Measurements from ENCODE around the gene CYP4B1.

CYP4B1 gene

DNA sequence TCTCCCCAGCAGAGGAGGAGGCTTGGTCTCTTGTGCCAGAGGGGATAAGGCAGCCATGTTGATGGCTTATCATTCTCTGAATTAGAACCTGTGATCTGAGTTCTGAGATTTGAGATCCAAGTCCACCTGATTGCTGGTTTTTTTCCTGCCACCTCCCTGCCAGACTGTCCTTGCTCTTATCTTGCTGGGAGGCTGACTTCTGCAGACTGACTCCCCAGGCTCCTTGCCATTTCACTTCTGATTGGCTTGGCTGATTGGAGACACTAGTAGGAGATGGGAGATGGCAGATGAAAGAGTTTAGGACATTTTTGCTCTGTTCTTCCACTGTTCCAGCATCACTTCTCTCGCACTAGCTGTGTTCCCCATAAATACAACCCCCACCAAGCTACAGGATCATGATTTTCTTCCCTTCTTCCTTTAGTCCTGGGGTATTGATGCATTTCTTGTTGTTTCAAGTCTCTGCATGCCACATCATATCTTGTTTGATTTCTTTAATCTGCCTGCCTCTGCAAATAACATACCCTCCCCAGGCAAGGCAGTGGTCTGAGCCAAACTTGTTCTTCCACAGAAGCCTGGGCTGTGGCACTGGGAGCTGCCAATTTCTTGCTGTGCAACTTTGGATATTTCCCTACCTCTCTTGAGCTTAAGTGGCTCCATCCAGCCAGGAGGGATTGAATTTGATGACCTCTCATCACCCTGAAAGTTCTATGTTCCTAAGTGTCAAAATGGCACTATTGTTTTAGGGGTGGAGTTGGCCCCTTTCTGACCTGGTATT lies 963 bp upstream of the CYP4B1 start:
- no peak for DNase-seq

DNA sequence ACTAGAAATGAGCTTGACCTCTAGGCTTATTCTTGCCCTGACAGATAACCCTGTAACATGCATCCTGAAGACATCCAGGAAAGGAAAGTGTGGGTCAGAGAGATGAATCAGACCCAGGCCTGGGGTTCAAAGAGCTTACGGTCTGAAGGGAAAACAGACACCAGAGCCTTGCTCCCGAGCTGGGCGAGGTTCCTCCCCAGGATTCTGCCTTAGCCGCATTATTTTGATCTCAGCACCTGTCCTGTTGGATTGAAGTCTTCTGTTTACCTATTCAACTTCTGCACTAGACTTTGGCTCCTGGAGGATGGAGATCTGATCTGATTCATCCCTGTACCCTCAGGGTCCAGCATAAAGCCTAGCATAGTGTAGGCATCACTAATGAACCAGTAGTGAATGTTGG lies 1.9 kb downstream of the CYP4B1 start:
- DNase-seq: no peak

DNA sequence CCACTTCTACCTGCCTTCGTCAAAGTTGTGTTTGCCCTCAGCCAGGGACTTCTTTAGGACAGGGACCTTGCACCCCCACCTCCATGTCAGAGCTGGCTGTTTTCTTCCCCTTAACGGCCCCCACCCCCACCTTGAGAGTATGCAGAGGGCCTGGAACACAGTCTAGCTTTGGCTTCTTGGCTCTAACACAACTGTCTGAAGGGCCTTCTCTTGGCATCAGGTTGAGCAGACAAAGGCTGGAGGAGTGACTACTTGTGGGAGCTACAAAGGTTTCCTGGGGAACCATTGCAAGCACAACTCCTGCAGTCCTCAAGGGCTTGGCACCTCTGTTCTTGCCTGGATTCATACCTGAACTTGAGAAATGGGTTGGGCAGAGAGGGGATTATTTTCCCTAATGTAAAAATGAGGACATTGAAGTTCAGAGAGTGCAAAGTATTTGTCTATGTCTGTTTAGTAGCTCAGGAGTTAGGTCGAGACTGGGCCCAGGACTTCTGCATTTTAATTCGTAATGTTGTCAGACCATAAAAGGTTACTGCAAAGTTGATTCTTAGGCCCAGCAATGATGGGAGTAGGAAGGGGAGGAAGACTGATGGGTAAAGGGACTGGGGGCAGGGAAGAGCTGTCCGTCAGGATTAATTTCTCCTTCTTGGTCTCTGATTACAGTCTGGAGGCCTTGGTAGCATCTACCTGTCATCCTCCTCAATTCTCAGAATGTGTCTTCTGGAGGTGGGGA lies 2.6 kb downstream of the CYP4B1 start:
- no peak for DNase-seq

DNA sequence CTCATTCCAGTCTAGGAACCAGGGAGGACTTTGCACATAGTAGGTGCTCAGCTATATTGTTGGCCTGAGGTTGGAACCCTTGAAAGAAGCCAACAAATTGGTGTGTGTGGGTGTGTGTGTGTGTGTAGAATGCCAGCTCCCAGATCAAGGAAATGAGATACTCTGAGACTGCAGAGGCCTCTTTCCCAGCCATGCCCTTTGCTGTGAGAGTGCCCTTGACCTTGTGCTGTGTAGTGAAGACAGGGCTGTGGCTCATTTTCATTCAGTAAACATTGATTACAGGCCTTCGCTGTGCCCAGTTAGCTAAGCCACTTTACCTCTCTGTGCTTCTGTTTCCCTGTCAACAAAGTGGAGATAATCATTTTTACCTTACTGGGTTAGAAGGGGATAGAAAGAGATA lies 3.2 kb downstream of the CYP4B1 start:
- no peak for DNase-seq

GRCh38 chr1:46802901-46803574 lies 4.2 kb downstream of the CYP4B1 start:
- DNase-seq: no peak

GRCh38 chr1:46804027-46804889 lies 5.4 kb downstream of the CYP4B1 start:
- DNase-seq: no peak

DNA sequence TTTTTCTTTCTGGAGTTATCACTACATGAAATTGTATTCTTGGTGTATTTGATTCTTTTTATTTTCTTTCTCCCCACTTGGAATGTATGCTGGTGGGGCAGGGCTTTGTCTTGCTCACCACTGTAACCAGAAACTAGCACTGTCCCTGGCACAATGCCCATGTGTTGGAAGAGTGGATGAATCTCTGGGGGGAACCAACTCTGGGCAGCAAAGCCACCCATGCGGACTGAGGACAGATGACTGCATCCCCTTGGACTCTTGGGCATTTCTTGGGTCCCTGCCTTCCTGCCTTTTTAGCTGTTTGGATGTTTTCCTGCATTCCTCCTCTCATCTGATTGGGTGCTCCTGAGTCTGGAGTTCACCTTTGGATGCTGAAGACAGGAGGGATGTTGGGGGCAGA lies 6.1 kb downstream of the CYP4B1 start:
- DNase-seq: no peak

DNA sequence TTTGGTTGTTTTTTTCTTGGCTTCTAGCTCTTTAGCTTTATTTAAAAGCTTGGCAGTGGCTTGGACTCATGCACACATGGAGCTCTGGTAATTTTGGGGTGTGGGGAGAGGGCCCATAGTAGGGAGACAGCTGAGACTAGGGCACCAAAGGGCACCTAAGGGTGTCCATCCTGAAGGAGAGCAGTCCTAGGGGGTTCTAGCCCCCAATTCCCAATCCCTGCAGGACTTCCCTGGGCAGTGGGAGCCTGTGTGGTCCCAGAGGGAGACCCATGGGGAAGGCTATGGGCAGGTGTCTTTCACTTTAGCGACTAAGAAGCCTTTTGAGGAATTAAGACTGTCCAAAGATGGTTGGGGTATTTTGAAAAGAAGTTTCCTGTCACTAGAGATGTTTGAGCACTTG lies 6.9 kb downstream of the CYP4B1 start:
- DNase-seq: no peak

GRCh38 chr1:46806196-46807020 lies 7.6 kb downstream of the CYP4B1 start:
- DNase-seq: no peak

GRCh38 chr1:46807046-46807972 lies 8.5 kb downstream of the CYP4B1 start:
- no peak for DNase-seq

- no peak for DNase-seq
These were observed 10.2 kb downstream of the CYP4B1 start for GRCh38 chr1:46809071-46809470.

- DNase-seq: no peak
These were observed 11.1 kb downstream of the CYP4B1 start for GRCh38 chr1:46809904-46810303.

DNA sequence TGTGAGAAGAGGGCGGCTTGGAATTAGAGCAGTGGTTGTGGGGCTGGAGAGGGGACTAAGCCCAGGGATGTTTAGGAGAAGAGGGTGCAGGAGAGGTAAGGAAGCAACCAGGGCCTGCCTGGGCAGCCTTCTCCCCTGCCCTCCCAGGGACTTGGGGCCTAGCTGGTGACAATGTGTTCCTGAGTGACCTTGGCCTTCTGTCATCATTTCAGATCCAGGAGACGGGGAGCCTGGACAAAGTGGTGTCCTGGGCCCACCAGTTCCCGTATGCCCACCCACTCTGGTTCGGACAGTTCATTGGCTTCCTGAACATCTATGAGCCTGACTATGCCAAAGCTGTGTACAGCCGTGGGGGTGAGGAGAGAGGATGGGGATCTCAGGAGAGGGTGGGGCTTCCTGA lies 11.8 kb downstream of the CYP4B1 start:
- DNase-seq: no peak

DNA sequence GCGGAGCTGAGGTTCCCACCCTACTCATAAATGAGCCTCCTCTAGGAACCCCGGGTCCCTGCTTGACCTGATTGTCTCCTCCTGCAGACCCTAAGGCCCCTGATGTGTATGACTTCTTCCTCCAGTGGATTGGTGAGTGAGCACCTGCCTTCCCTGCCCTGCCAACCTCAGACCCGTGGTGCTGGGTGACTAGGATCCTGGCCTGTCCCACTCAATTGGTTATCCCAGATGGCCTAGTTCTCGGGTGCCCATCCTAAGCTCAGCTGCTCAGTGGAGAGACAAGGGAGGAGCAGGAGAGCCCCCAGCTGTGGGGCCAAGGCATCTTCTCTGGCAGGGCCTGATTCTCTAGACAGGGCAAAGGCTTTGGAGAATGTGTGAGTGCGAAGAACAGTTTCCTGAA lies 12.2 kb downstream of the CYP4B1 start:
- DNase-seq: no peak

GRCh38 chr1:46812065-46812963 lies 13.5 kb downstream of the CYP4B1 start:
- DNase-seq: no peak

- no peak for DNase-seq
These were observed 14.4 kb downstream of the CYP4B1 start for GRCh38 chr1:46812996-46813857.

DNA sequence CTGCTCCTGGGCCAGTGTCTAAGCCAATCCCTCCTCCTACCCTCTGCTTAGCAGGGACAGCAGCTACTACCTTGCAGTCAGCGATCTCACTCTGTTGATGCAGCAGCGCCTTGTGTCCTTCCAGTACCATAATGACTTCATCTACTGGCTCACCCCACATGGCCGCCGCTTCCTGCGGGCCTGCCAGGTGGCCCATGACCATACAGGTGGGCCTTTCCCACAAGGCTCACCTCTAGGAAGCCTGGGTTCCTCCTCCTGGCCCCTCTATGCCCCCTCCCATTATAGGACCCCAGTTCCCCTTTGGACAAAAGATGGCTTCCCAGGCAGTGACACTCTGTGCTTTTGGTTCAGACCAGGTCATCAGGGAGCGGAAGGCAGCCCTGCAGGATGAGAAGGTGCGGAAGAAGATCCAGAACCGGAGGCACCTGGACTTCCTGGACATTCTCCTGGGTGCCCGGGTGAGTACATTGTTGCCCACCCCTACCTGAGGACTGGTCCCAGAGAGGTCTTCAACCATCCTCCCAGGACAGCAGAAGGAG lies 15.1 kb downstream of the CYP4B1 start:
- no peak for DNase-seq

DNA sequence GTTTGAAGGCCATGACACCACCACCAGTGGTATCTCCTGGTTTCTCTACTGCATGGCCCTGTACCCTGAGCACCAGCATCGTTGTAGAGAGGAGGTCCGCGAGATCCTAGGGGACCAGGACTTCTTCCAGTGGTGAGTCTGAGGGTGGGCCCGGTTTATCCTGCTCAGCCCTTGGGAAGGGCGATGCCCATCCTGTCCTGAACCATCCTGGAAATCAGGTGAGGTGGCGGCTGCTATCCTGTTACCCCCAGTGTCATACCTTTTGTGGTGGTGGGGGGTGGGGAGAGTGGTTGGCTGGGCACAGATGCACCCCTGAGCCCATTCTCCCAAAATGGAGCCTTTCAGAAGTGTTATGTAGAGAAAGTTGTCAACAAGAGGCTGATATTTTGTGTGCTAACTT lies 16.3 kb downstream of the CYP4B1 start:
- no peak for DNase-seq

All from fibroblast of skin of abdomen (primary cell).